ENCODE results near the gene DISC1. TPM values are rescaled to one million over a fixed set of nuclear protein-coding genes. Genes with fewer than 3 reads are reported as not detected.

The DISC1 gene
- polyA plus RNA-seq (2012; ENCODE audit: low read depth, missing spikeins) = 0.05 TPM

DNA sequence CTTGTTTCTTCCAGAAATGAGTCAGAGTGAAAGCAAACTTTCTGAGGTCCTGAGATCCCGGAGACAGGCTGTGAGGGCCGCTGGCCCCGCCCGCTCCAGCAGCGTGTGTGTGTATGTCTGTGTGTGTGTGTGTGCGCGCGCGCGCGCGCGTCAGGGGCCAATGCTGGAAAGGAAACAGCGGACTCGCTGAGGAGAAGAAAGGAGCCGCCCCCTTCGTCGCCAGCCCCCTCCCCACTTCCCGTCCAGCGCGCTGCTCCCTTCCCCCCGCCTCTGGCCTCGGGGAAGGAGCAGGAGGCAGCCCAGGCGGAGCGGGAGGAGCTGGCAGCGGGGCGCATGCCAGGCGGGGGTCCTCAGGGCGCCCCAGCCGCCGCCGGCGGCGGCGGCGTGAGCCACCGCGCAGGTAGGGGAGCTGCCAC lies at the start of gene DISC1:
DISC1 (plus strand) TSS at position 256 of the 416 bp plus-strand sequence; CDS start at position 334, 78 bp downstream.
- DNase-seq (ENCODE audit: insufficient read length, low spot score) = peak; percentile 45
- TF ChIP-seq POLR2AphosphoS5 (IDR thresholded peaks at IDR 0.05; ENCODE audit: low read depth, low read length) (no peak), SPI1 (IDR thresholded peaks at IDR 0.05; ENCODE audit: low read depth, low read length) (peak; percentile 69)
- FAIRE-seq = peak; percentile 55

DNA sequence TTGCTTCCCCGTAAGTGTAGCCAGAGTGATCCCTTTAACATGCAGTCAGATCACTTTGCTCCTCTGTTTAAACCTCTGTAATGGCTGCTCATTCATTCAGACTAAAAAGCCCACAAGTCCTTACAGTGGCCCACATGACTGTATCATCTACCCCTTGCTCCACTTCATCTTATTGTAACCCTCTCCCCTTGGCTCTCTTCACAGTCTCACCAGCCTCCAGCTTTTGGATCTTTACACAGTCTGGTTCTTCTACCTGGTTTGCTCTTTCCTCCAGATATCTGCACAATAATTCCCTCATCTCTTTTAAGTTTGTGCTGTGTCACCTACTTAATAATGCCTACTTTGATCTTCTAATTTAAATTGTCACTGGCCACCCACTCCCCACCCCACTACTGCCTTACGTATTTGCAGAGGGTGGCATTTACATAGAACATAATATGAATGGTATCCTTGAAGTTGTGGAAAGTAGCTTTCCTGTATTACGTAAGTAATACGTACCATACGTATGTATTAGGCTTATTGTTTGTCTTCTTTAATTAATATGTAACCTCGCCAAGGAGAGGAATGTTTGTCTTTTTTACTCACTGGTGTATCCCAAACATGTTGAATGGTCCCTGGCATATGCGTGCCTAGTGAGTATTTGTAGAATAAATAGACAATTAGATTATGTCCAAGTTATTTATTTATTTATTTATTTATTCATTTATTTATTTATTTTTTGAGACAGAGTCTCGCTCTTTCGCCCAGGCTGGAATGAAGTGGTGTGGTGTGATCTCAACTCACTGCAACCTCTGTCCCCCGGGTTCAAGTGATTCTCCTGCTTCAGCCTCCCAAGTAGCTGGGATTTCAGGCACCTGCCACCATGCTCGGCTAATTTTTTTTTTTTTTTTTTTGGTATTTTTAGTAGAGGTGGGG lies 49.5 kb upstream of the DISC1 start:
- TF ChIP-seq POLR2AphosphoS5 (IDR thresholded peaks at IDR 0.05; ENCODE audit: low read depth, low read length) (no peak), PAX5 (IDR thresholded peaks at IDR 0.05; ENCODE audit: insufficient read depth, low read length, severe bottlenecking) (no peak), SPI1 (IDR thresholded peaks at IDR 0.05; ENCODE audit: low read depth, low read length) (no peak), TAF1 (IDR thresholded peaks at IDR 0.05; ENCODE audit: low read depth, low read length) (no peak), POU2F2 (IDR thresholded peaks at IDR 0.05; ENCODE audit: low read depth, low read length) (no peak), POLR2A (IDR thresholded peaks at IDR 0.05; ENCODE audit: low read depth, low read length) (no peak)
- DNase-seq (ENCODE audit: insufficient read length, low spot score) (no peak), FAIRE-seq (no peak)

DNA sequence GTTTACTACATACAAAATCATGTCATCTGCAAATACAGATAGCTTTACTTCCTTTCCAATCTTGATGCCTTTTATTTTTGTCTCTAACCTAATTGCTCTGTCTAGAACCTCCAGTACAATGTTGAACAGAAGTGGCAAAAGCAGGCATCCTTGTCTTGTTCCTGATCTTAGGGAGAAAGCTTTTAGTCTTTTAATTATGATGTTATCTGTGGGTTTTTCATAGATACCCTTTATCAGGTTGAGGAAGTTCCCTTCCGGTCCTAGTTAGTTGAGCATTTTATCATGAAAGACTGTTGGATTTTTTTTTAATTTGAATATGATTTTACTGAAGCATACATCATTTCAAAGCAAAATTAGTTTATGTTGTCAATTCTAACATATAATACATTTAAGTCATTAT lies 45.7 kb upstream of the DISC1 start:
- DNase-seq (ENCODE audit: insufficient read length, low spot score) (no peak), FAIRE-seq (no peak)
- no peak for TF ChIP-seq TAF1 (IDR thresholded peaks at IDR 0.05; ENCODE audit: low read depth, low read length)
- no peak for TF ChIP-seq SPI1 (IDR thresholded peaks at IDR 0.05; ENCODE audit: low read depth, low read length)
- no peak for TF ChIP-seq POLR2A (IDR thresholded peaks at IDR 0.05; ENCODE audit: low read depth, low read length)
- TF ChIP-seq POLR2AphosphoS5 (IDR thresholded peaks at IDR 0.05; ENCODE audit: low read depth, low read length) = no peak
- TF ChIP-seq PAX5 (IDR thresholded peaks at IDR 0.05; ENCODE audit: insufficient read depth, low read length, severe bottlenecking) = no peak
- TF ChIP-seq POU2F2 (IDR thresholded peaks at IDR 0.05; ENCODE audit: low read depth, low read length) = no peak

DNA sequence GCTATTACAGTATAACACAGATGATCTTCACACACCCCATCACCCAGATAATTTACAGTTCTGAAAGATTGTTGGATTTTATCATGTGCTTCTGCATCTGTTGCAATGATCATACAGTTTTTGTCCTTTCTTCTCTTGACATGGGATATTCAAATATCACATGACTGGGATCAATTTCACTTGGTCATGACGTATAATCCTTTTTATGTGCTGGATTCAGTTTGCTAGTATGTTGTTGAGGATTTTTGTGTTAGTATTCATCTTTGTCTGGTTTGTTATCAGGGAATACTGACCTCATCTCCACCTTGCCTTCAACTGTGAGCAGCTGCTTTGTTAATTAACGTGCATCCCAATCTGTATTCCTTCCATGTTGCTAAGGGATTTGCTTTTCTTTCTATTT lies 44.7 kb upstream of the DISC1 start:
- DNase-seq (ENCODE audit: insufficient read length, low spot score) = no peak
- no peak for FAIRE-seq
- TF ChIP-seq TAF1 (IDR thresholded peaks at IDR 0.05; ENCODE audit: low read depth, low read length) = no peak
- no peak for TF ChIP-seq SPI1 (IDR thresholded peaks at IDR 0.05; ENCODE audit: low read depth, low read length)
- no peak for TF ChIP-seq POU2F2 (IDR thresholded peaks at IDR 0.05; ENCODE audit: low read depth, low read length)
- no peak for TF ChIP-seq POLR2AphosphoS5 (IDR thresholded peaks at IDR 0.05; ENCODE audit: low read depth, low read length)
- TF ChIP-seq PAX5 (IDR thresholded peaks at IDR 0.05; ENCODE audit: insufficient read depth, low read length, severe bottlenecking) = no peak
- TF ChIP-seq POLR2A (IDR thresholded peaks at IDR 0.05; ENCODE audit: low read depth, low read length) = no peak

DNA sequence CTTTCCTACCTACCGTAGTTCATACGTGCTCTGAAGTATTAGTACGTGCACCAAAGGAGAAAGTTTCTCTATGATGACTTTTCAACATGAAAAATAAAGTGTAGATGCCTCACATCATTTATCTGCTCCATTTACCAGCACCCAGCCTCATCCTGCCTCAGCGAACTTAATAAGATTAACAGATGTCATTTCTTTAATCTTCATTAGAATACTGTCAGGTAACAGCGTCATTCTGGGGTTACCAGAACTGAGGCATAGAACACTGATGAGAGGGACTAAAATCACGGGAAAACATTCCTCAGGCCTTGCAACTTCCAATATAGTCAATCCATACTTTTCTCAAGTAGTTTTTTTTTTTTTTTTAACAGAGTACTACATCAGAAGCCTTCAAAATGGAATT lies 43.2 kb upstream of the DISC1 start:
- TF ChIP-seq POLR2A (IDR thresholded peaks at IDR 0.05; ENCODE audit: low read depth, low read length) = no peak
- no peak for TF ChIP-seq POU2F2 (IDR thresholded peaks at IDR 0.05; ENCODE audit: low read depth, low read length)
- TF ChIP-seq SPI1 (IDR thresholded peaks at IDR 0.05; ENCODE audit: low read depth, low read length) = no peak
- TF ChIP-seq TAF1 (IDR thresholded peaks at IDR 0.05; ENCODE audit: low read depth, low read length) = no peak
- TF ChIP-seq PAX5 (IDR thresholded peaks at IDR 0.05; ENCODE audit: insufficient read depth, low read length, severe bottlenecking) = no peak
- TF ChIP-seq POLR2AphosphoS5 (IDR thresholded peaks at IDR 0.05; ENCODE audit: low read depth, low read length) = no peak
- FAIRE-seq (no peak), DNase-seq (ENCODE audit: insufficient read length, low spot score) (no peak)

DNA sequence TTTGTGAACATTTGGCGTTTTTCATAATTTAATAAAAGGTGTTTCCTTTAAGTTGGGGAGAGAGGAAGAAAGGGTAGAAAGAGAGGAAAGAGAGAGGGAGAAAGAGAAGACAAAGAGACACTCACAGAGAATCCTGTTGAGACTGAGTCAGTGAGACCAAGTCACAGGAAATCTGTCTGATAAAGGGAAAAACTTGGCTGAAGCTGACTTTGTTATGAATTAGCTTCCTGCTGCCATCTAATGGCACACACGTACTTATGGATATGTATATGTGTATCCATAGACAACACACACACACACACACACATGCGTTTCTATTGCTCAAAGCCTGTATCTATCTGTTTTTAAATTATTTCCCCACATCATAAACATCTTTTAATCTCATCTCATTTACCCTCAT lies 42.5 kb upstream of the DISC1 start:
- peak; percentile 56 for FAIRE-seq
- no peak for DNase-seq (ENCODE audit: insufficient read length, low spot score)
- TF ChIP-seq SPI1 (IDR thresholded peaks at IDR 0.05; ENCODE audit: low read depth, low read length) = no peak
- TF ChIP-seq PAX5 (IDR thresholded peaks at IDR 0.05; ENCODE audit: insufficient read depth, low read length, severe bottlenecking) = no peak
- no peak for TF ChIP-seq TAF1 (IDR thresholded peaks at IDR 0.05; ENCODE audit: low read depth, low read length)
- no peak for TF ChIP-seq POU2F2 (IDR thresholded peaks at IDR 0.05; ENCODE audit: low read depth, low read length)
- no peak for TF ChIP-seq POLR2A (IDR thresholded peaks at IDR 0.05; ENCODE audit: low read depth, low read length)
- no peak for TF ChIP-seq POLR2AphosphoS5 (IDR thresholded peaks at IDR 0.05; ENCODE audit: low read depth, low read length)

DNA sequence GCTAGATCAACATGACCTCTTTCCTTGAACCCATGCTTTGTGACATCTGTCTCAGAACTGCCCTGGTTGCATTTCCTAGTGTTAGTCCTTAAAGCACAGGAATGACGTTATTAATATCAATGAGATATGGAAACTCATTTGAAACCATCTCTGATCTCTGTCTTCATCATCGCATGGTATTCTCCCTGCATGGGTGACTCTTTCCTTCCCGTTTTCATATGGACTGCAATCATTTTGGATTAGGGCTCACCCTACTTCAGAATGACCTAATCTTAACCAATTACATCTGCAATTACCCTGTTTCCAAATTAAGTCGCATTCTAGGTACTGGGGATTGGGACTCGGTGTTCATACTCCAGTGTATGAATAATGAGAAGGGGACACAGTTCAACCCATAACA lies 41.7 kb upstream of the DISC1 start:
- FAIRE-seq (no peak), DNase-seq (ENCODE audit: insufficient read length, low spot score) (no peak)
- TF ChIP-seq POU2F2 (IDR thresholded peaks at IDR 0.05; ENCODE audit: low read depth, low read length) (no peak), SPI1 (IDR thresholded peaks at IDR 0.05; ENCODE audit: low read depth, low read length) (no peak), PAX5 (IDR thresholded peaks at IDR 0.05; ENCODE audit: insufficient read depth, low read length, severe bottlenecking) (no peak), TAF1 (IDR thresholded peaks at IDR 0.05; ENCODE audit: low read depth, low read length) (no peak), POLR2A (IDR thresholded peaks at IDR 0.05; ENCODE audit: low read depth, low read length) (no peak)

DNA sequence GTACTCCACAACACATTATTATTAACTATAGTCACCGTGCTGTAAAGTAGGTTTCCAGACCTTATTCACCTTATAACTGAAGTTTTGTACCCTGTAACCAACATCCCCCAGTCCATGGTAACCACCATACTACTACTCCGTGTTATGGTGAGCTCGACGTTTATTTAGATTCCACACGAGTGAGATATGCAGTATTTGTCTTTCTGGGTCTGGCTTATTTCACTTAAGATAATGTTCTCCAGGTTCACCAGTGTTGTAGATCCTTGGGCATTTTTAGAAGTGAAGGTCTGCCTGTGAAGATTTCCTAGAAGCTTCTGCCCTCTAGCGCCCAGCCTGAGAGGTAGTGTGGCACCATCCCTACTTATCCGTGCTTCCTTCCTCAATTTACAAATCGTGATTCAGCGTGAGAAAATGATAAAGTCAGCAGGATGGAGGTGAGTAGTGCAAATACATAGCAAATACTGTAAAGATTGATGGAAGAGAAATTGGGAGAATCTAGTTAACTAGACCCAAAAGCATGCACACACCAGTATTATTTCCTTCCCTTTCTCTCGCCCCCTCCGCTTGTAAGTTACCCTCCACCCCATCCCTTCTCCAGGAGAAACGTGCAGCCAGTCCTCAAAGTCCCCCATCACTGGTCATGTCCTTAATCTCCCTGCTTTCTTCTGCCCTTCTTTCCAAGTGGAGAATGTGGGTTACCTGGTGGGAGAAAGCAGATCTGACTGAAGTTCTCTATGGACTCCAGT lies 36.0 kb upstream of the DISC1 start:
- FAIRE-seq = peak; percentile 84

DNA sequence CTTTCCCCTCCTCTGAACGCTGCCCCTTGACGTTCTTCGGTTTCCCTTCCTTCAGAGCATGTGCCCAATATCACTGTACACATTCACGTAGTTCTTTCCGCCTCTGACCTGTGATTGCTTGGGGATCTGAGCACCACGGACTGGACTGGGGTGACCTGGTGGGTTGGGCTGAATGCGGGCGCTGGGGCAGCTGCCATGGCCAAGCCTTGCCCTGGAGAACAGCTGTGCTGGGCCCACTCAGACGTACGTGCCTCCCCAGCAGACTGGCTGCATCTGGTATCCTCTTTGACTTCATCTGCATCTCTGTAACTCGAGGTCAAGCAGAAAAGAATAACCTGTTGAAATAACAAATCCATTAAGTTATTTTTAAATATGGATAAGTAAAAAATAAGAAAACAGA lies 35.1 kb upstream of the DISC1 start:
- DNase-seq (ENCODE audit: insufficient read length, low spot score) (no peak), FAIRE-seq (no peak)
- TF ChIP-seq TAF1 (IDR thresholded peaks at IDR 0.05; ENCODE audit: low read depth, low read length) (no peak), POLR2AphosphoS5 (IDR thresholded peaks at IDR 0.05; ENCODE audit: low read depth, low read length) (no peak), POU2F2 (IDR thresholded peaks at IDR 0.05; ENCODE audit: low read depth, low read length) (no peak), SPI1 (IDR thresholded peaks at IDR 0.05; ENCODE audit: low read depth, low read length) (no peak), PAX5 (IDR thresholded peaks at IDR 0.05; ENCODE audit: insufficient read depth, low read length, severe bottlenecking) (no peak), POLR2A (IDR thresholded peaks at IDR 0.05; ENCODE audit: low read depth, low read length) (no peak)

More for the DNA sequence above, 36.0 kb upstream of the DISC1 start:
- TF ChIP-seq POLR2AphosphoS5 (IDR thresholded peaks at IDR 0.05; ENCODE audit: low read depth, low read length) = no peak
- no peak for TF ChIP-seq POLR2A (IDR thresholded peaks at IDR 0.05; ENCODE audit: low read depth, low read length)
- no peak for TF ChIP-seq PAX5 (IDR thresholded peaks at IDR 0.05; ENCODE audit: insufficient read depth, low read length, severe bottlenecking)
- TF ChIP-seq TAF1 (IDR thresholded peaks at IDR 0.05; ENCODE audit: low read depth, low read length) = no peak
- no peak for TF ChIP-seq SPI1 (IDR thresholded peaks at IDR 0.05; ENCODE audit: low read depth, low read length)
- no peak for TF ChIP-seq POU2F2 (IDR thresholded peaks at IDR 0.05; ENCODE audit: low read depth, low read length)
- no peak for DNase-seq (ENCODE audit: insufficient read length, low spot score)

Data from GM12891 (cell line).